ENCODE data around the gene LSAMP. TPM values are rescaled to one million over a fixed set of nuclear protein-coding genes. Genes with fewer than 3 reads are reported as not detected.
"Not testable (repeated sequence)": the region's sequence is repeated elsewhere in the genome, so short reads cannot be mapped to it uniquely, and the experiment has no call there.

The LSAMP gene
- total RNA-seq, 4 donors from 2014 or later, result 1.2 to 3.0 (median 1.8) TPM

- Histone ChIP-seq H3K4me3 (no peak overlapping the region), H3K4me1 (no peaks in the 10 kb centered on the region), H3K9me3 (no peaks in the 10 kb centered on the region), H3K27ac (replicated peaks in 1 of 4) (no peak overlapping the region), H3K36me3 (no peaks in the 10 kb centered on the region), H3K27me3 (no peaks in the 10 kb centered on the region)
- TF ChIP-seq POLR2A (IDR thresholded peaks at IDR 0.05; ENCODE audit: low read depth) (no peak), POLR2AphosphoS5 (IDR thresholded peaks at IDR 0.05) (no peak), CTCF (IDR thresholded peaks at IDR 0.05) (no peak), EP300 (IDR thresholded peaks at IDR 0.05) (no peak)
- 83% methylated on average over 3 of the region's 3 CpGs for WGBS
- no peak for DNase-seq (ENCODE audit: extremely low spot score)
- intact Hi-C loops (cut with DNase I), result no loop called here
Observed at GRCh38 chr3:115760716-115761115, 684.6 kb downstream of the LSAMP start.

- Histone ChIP-seq H3K27ac (replicated peaks in 1 of 4) (no peak overlapping the region), H3K27me3 (no peaks in the 10 kb centered on the region), H3K4me3 (no peak overlapping the region), H3K4me1 (no peaks in the 10 kb centered on the region), H3K36me3 (no peaks in the 10 kb centered on the region), H3K9me3 (no peaks in the 10 kb centered on the region)
- WGBS, result 70% methylated on average over 1 of the region's 1 CpG
- DNase-seq (ENCODE audit: extremely low spot score), result no peak
- intact Hi-C loops (cut with DNase I), result no loop called here
- TF ChIP-seq POLR2A (IDR thresholded peaks at IDR 0.05; ENCODE audit: low read depth) (no peak), EP300 (IDR thresholded peaks at IDR 0.05) (no peak), POLR2AphosphoS5 (IDR thresholded peaks at IDR 0.05) (no peak), CTCF (IDR thresholded peaks at IDR 0.05) (no peak)
Observed at GRCh38 chr3:115758076-115758763, 687.1 kb downstream of the LSAMP start.

DNA sequence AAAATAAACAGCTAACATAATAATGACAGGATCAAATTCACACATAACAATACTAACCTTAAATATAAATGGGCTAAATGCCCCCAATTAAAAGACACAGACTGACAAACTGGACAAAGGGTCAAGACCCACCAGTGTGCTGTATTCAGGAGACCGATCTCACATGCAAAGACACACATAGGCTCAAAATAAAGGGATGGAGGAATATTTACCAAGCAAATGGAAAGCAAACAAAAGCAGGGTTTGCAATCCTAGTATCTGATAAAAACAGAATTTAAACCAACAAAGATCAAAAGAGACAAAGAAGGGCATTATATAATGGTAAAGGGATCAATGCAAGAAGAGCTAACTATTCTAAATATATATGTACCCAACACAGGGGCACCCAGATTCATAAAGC is 692.3 kb downstream of the LSAMP start:
- H3K27ac ChIP-seq (replicated peaks in 1 of 4); H3K27me3 ChIP-seq; intact Hi-C loops (cut with DNase I); H3K4me1 ChIP-seq; H3K4me3 ChIP-seq; DNase-seq (ENCODE audit: extremely low spot score); H3K36me3 ChIP-seq; H3K9me3 ChIP-seq: not testable (repeated sequence)
- 96% methylated on average over 1 of the region's 1 CpG for WGBS

Small RNAs within 50 kb of the gene (small RNA-seq; reads per million reads assigned to genes)
- 0 reads per million in 3 donors for gene RN7SL815P

All from esophagus muscularis mucosa (tissue), 4 donors.